ENCODE data around the gene MR1.

MR1 gene

GRCh38 chr1:181104042-181104789, 70.4 kb downstream of the MR1 start:
- DNase-seq (ENCODE audit: extremely low spot score, insufficient read length, low read depth) (no peak), FAIRE-seq (no peak)

DNA sequence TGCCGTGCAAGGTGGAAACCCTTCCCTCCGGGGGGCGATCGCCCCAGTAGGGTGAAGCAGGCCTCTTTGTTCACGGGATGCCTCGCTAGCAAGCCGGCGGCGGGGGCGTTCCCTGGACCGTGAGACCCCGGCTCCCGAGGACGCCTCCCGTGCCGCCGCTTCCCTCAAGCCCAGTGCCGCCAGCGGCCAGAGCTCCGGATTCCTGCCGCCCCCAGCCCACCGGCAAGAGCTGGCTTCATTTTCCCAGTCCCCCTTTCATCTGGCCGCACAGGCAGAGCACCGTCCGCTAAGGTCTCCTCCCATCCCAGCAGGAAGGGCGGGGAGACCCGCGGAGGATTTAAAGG, 71.0 kb downstream of the MR1 start:
- DNase-seq (ENCODE audit: extremely low spot score, insufficient read length, low read depth) = no peak
- FAIRE-seq = no peak

- FAIRE-seq = peak; percentile 51
- DNase-seq (ENCODE audit: extremely low spot score, insufficient read length, low read depth) = peak; percentile 87
These were observed 71.6 kb downstream of the MR1 start for GRCh38 chr1:181105134-181106021.

- FAIRE-seq (no peak), DNase-seq (ENCODE audit: extremely low spot score, insufficient read length, low read depth) (no peak)
These were observed 72.2 kb downstream of the MR1 start for GRCh38 chr1:181106022-181106312.

DNA sequence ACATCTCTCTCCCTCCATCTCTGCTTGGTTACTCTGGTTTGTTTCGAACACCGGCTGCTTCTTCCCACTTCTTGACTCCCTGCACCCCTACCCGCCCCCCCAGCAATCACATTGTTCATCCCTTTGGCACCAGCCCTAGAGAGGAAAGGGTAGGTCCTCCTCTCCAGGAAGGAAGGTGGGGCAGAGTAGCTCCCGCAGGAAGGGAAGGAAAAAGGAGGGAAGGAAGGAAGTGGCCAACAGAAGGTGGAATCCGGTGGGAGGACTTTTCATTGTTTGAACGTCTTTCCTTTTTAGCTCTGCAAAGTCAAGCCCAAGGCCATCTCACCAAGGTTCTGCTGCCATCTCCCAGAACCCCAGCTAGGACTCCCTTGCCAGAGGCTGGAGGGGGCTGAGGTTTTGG, 72.7 kb downstream of the MR1 start:
- DNase-seq (ENCODE audit: extremely low spot score, insufficient read length, low read depth) = no peak
- FAIRE-seq = no peak

DNA sequence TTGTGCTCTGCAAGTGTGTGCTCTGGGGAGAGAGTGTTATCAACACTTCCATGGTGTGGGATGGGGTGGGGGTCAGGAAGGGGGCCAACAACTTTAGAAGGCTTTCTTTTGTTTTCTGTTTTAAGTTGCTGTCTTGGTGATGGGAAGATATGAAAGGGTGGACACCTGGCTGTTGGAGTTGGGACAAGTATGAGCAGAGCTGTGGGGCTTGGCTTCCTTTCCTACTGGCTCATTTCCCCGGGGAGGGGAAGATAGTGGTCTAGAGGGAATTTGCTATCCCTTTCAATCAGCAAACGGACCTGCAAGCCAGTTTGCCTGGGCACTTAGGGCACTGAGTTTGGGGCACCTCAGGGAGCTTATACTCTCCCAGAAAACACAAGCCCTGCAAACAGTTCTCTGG, 73.9 kb downstream of the MR1 start:
- no peak for FAIRE-seq

GRCh38 chr1:181108304-181108867, 74.6 kb downstream of the MR1 start:
- DNase-seq (ENCODE audit: extremely low spot score, insufficient read length, low read depth) (no peak), FAIRE-seq (no peak)

More for the DNA sequence above, 73.9 kb downstream of the MR1 start:
- no peak for DNase-seq (ENCODE audit: extremely low spot score, insufficient read length, low read depth)

GRCh38 chr1:181110013-181110412, 76.2 kb downstream of the MR1 start:
- DNase-seq (ENCODE audit: extremely low spot score, insufficient read length, low read depth) (no peak), FAIRE-seq (no peak)
